KG1 (cell line): Measurements from ENCODE around the gene SHANK1.

ENCODE experiments used
- DNase-seq: peaks from one replicate; lab custom pipeline; 2025; lab: John Stamatoyannopoulos, UW

Gene SHANK1

GRCh38 chr19:50711805-50712204 is 7.8 kb downstream of the SHANK1 start:
- no peak for DNase-seq

DNA sequence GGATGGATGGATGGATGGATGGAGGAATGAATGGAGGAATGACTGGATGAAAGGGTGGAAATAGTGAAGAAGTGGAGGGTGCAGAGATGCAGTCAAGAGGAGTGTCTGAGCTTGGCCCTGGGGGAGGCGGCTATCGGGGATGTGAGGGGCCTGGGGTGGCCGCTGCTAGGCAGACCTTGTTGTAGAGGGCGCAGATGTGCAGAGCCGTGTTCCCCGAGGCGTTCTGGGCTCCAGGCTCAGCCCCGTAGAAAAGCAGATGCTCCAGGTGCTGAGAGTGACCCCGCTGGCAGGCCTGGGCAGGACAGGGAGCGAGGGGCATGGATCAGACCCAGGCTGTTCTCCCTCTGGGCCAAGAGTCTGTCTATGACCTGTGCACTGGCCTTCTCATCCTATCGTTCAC is 8.4 kb downstream of the SHANK1 start:
- no peak for DNase-seq

- DNase-seq, result no peak
These were observed 9.0 kb downstream of the SHANK1 start for GRCh38 chr19:50710612-50711011.

- DNase-seq, result no peak
These were observed 9.5 kb downstream of the SHANK1 start for GRCh38 chr19:50710094-50710493.

DNA sequence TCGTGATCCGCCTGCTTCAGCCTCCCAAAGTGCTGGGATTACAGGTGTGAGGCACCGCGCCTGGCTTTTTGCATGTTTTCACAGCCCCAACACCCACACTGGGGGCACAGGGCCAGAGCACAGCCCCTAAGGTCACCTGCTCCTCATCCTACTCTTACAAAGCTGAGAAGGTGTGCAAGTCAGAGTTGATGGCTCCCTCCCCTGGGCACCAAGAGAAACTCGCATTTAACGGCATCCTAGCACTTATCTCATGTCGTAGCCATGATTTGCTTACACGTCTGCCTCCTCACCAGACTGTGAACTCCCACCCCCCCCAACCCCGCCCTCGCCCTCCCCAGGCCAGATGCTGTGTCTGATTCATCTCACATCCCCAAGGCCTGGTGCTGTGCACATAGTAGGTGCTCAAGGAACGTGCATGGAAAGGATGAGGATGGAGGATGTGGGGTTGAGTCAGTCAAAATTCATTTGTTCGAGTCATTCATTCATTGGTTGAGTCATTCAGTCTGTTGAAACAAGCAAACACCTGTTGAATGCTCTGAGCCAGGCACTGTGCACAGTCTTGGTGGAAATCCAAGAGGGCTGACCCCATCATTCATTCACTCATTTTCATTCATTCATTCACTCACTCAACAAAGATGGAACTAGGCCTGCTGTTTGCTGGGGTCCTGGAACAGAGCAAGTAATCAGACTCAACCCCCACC is 11.3 kb downstream of the SHANK1 start:
- DNase-seq, result no peak

DNA sequence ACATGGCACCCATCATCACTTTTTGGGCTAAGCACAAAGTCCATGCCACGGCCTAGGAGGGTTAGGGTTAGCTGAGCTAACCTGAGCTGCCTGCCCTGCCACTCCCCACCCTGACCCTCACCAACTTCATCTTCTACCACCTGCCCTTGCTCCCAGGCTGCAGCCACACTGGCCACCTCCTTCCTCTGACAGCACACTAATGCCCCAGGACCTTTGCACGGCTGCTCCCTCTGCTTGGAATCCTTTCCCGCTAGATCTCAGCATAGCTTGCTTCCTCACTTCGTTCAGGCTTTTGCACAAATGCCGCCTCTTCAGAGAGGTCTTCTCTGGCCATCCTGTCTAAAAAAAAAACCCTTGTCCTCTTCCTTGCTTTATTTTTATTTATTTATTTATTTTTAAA is 13.2 kb downstream of the SHANK1 start:
- no peak for DNase-seq

- no peak for DNase-seq
These were observed 14.1 kb downstream of the SHANK1 start for GRCh38 chr19:50705422-50706019.

GRCh38 chr19:50703915-50704796 is 15.4 kb downstream of the SHANK1 start:
- no peak for DNase-seq

- DNase-seq, result no peak
These were observed 16.5 kb downstream of the SHANK1 start for GRCh38 chr19:50702871-50703829.

- no peak for DNase-seq
These were observed 17.3 kb downstream of the SHANK1 start for GRCh38 chr19:50702158-50702870.

DNA sequence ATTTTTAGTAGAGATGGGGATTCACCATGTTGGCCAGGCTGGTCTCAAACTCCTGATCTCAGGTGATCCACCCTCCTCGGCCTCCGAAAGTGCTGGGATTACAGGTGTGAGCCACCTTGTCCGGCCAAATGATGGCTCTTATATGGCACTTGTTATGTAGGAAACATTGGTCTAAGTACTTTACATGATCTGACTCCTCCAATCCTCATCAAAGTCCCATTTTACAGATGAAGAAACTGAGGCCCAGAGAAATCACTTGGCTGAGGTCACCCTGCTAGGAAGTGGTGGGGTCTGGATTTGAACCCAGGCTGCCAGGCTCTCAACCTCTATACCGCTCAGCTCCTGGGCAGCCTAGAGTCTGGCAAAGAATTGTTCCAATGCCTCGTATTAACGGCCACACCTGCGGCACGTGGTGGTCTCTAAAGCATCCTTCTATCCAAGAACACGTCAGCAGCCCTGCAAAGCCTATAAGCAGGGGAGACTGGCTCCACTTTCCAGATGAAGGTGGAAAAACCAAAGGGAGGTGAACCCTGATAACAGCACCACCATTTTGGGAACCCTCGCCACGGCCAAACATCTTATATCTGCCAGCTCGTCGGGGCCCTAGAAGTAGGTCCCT is 18.1 kb downstream of the SHANK1 start:
- DNase-seq, result no peak

DNA sequence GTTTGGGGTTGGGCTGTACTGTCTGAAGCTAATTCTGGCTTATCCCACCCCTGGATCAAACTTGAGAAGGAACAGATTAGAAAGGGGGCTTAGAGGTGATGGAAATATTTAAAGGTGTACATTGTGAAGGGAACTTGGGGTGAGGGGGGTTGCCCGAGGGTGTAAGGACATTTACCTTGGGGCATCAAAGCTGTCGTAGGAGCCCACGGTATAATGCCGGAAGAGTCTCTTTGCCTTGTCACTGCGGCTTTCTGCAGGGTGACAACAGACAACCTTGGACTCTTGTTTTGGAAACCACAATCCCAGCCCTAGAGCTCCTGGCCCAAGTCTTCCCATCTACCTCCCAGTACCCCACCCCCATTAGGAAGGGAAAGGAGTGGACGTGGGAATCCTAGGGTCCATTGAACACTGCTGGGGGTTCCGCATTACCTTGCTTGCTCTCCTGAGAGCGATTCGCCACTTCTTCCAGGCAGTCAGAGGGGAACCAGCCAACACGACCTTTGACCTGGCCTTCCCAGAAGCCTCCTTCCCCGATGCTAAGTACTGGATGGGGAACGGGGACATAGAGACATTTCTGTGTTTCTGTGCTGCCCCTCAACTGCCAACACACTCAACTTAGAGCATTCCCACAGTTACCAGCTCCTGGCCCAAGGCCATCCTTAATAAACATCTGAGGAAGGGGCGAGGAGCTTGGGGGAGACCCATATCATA is 22.0 kb downstream of the SHANK1 start:
- DNase-seq, result no peak

GRCh38 chr19:50696094-50696483 is 23.5 kb downstream of the SHANK1 start:
- no peak for DNase-seq

GRCh38 chr19:50695251-50696093 is 24.1 kb downstream of the SHANK1 start:
- DNase-seq, result no peak

GRCh38 chr19:50694815-50695145 is 24.8 kb downstream of the SHANK1 start:
- no peak for DNase-seq

DNA sequence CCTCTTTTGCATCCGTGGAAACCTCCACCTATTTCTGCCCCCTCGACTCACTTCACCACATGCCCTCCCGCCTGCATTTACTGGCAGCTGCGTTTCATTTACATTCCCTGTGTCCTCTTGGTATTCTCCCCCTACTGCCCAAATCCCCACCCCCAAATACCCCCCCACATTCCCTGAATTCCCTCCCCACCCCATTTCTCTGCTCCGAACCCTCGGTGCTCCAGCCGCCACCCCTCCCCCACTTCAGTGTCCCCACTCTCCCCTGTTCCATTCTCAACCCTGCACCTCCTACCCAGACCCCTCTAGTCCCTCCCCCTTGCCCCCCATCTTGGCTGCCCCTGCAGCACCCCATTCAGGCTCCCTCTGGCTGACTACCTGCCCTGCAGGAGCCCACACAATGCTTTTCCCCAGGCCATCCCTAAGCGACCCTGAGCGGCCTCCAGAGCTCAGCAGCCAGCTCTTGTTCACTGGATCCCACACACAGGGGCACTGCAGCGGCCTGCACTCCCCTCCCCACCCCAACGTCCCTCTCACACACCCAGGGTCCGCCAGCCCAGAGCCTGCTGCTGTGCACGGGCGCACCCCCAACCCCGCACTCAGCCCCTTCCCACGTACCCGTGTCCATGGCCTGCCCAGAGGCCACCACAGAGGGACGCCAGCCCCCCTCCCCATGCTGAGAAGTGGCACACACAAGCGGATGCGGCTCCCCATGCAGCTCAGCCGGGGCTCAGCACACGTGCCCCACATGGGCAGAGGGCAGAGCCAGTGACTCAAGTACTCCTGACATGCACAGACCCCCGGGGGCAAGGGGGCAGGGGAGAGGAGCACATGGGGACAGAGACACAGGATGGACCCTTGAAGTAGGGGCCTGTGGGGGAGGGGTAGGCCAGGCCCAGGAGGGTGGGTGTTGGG is 26.3 kb downstream of the SHANK1 start:
- DNase-seq, result no peak

- DNase-seq, result no peak
These were observed 29.2 kb downstream of the SHANK1 start for GRCh38 chr19:50690439-50690838.

DNA sequence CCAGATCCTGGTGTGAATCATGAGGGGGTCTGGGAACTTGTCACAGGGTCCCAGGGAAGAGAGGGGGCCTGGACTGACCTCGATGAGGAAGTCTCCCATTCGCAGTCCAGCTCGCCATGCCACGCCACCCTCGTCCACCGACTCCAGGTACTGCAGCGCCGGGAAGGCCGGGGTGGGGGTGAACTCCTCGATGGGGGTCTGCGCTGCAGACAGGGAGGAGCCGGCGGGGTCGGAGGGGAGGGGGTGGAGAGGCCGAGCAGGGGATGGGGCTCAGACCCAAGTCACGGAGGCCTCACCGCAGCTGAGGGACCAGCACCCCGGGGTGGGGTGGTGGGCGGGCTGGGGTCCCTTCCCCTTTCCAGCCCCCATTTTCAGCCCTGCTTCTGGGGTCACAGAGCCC is 30.8 kb downstream of the SHANK1 start:
- no peak for DNase-seq
